ENCODE data around the gene ALDOC. TPM values are rescaled to one million over a fixed set of nuclear protein-coding genes. Genes with fewer than 3 reads are reported as not detected.

ALDOC gene
- total RNA-seq, 1 experiment from 2014 or later: 17.7 TPM

GRCh38 chr17:28575126-28575795, 1.4 kb downstream of the ALDOC start:
- no peak overlapping the region for H3K27ac Mint-ChIP-seq (ENCODE audit: unreplicated experiment)
- ChIA-PET POLR2A (no interaction called here), CTCF (no interaction called here)
- H3K9me3 Mint-ChIP-seq (ENCODE audit: unreplicated experiment): no peaks in the 10 kb centered on the region
- Histone ChIP-seq H3K4me1 (peaks cover 25% of the 10 kb centered on the region), H3K9me3 (no peaks in the 10 kb centered on the region), H3K4me3 (ENCODE audit: low read depth, low read length) (no peak overlapping the region), H3K27me3 (replicated peaks; ENCODE audit: control insufficient read depth, insufficient read depth, low read length) (no peaks in the 10 kb centered on the region), H3K36me3 (ENCODE audit: control insufficient read depth, insufficient read depth, low read length) (peaks cover 4% of the 10 kb centered on the region)
- intact Hi-C loops (cut with micrococcal nuclease; ENCODE audit: unreplicated experiment): loop anchor here (10.0 kb wide), 1 partner anchor 240 kb away; the partner anchor contains the start of genes IFT20 and TNFAIP1
- DNase-seq: no peak
- no peaks in the 10 kb centered on the region for H3K27me3 Mint-ChIP-seq (ENCODE audit: insufficient read depth, unreplicated experiment)
- TF ChIP-seq, protein P1, sequence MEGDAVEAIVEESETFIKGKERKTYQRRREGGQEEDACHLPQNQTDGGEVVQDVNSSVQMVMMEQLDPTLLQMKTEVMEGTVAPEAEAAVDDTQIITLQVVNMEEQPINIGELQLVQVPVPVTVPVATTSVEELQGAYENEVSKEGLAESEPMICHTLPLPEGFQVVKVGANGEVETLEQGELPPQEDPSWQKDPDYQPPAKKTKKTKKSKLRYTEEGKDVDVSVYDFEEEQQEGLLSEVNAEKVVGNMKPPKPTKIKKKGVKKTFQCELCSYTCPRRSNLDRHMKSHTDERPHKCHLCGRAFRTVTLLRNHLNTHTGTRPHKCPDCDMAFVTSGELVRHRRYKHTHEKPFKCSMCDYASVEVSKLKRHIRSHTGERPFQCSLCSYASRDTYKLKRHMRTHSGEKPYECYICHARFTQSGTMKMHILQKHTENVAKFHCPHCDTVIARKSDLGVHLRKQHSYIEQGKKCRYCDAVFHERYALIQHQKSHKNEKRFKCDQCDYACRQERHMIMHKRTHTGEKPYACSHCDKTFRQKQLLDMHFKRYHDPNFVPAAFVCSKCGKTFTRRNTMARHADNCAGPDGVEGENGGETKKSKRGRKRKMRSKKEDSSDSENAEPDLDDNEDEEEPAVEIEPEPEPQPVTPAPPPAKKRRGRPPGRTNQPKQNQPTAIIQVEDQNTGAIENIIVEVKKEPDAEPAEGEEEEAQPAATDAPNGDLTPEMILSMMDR (IDR thresholded peaks at IDR 0.05; ENCODE audit: insufficient read depth in 1 of 2, low read depth in 1 of 2, low read length in 1 of 2, severe bottlenecking in 1 of 2, unreplicated experiment in 1 of 2): no peak
- H3K36me3 Mint-ChIP-seq (ENCODE audit: insufficient read depth, unreplicated experiment): peaks cover 12% of the 10 kb centered on the region
- peaks cover 20% of the 10 kb centered on the region for H3K4me1 Mint-ChIP-seq (ENCODE audit: low read depth, unreplicated experiment)
- no peak overlapping the region for H3K4me3 Mint-ChIP-seq (ENCODE audit: unreplicated experiment)
- BruUV-seq (replicated peaks): no TSS peak

DNA sequence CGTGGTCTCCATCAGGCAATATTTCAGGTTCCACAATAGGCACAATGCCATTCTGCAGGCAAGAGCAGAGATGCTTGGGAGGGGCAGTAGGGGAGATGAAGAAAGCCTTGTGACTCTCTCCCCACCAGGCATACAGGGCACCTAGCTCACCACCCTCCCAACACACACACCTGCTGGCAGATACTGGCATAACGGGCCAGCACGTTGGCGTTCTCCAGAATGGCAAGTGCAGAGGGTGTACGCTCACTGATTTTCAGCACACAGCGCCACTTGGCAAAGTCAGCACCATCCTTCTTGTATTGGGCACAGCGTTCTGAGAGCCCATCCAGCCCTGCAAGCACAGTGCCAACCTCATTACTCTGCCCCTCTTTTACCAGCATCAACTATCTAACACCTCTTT, 2.2 kb downstream of the ALDOC start:
- H3K4me1 Mint-ChIP-seq (ENCODE audit: low read depth, unreplicated experiment): peaks cover 20% of the 10 kb centered on the region
- Histone ChIP-seq H3K36me3 (ENCODE audit: control insufficient read depth, insufficient read depth, low read length) (peaks cover 2% of the 10 kb centered on the region; the same call in 1 of the 2 replicates), H3K9me3 (no peaks in the 10 kb centered on the region), H3K27me3 (replicated peaks; ENCODE audit: control insufficient read depth, insufficient read depth, low read length) (no peaks in the 10 kb centered on the region), H3K4me3 (ENCODE audit: low read depth, low read length) (no peak overlapping the region), H3K4me1 (peaks cover 32% of the 10 kb centered on the region)
- DNase-seq: no peak
- POLR2A ChIA-PET: no interaction called here
- H3K27me3 Mint-ChIP-seq (ENCODE audit: insufficient read depth, unreplicated experiment): no peaks in the 10 kb centered on the region
- H3K36me3 Mint-ChIP-seq (ENCODE audit: insufficient read depth, unreplicated experiment): peaks cover 12% of the 10 kb centered on the region
- CTCF ChIA-PET: no interaction called here
- no peak overlapping the region for H3K4me3 Mint-ChIP-seq (ENCODE audit: unreplicated experiment)
- TF ChIP-seq, protein P1 (IDR thresholded peaks at IDR 0.05; ENCODE audit: insufficient read depth in 1 of 2, low read depth in 1 of 2, low read length in 1 of 2, severe bottlenecking in 1 of 2, unreplicated experiment in 1 of 2): peak in 1 of 2 experiments; percentile 23
- intact Hi-C loops (cut with micrococcal nuclease; ENCODE audit: unreplicated experiment): loop anchor here (10.0 kb wide), 1 partner anchor 240 kb away; the partner anchor contains the start of genes IFT20 and TNFAIP1
- BruUV-seq (replicated peaks): no TSS peak
- no peak overlapping the region for H3K27ac Mint-ChIP-seq (ENCODE audit: unreplicated experiment)
- no peaks in the 10 kb centered on the region for H3K9me3 Mint-ChIP-seq (ENCODE audit: unreplicated experiment)

DNA sequence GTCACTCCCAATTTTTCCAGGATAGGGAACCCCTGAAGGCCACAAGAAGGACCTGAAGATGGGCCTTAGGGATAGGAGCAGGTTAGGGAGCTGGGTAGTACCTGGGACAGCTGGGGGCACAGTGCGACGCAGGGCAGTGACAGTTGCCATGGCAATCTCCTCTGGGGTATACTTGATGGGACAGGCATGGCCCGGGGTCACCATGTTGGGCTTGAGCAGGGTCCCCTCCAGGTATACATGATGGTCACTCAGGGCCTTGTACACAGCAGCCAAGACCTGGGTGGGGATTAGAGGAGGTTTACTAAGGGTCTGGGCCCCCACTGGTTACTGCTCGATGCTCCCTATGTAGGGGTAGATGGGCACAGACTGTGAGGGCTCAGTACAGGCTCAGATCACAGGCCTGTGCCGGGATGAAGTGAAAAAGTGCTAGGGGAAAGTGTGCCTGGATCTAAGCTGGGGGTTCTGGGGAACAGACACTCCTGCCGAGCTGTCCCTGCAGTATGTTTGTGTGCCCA, 2.7 kb downstream of the ALDOC start:
- peaks cover 12% of the 10 kb centered on the region for H3K36me3 Mint-ChIP-seq (ENCODE audit: insufficient read depth, unreplicated experiment)
- ChIA-PET CTCF (no interaction called here), POLR2A (no interaction called here)
- no peaks in the 10 kb centered on the region for H3K9me3 ChIP-seq
- peaks cover 32% of the 10 kb centered on the region for H3K4me1 ChIP-seq
- peaks cover 1% of the 10 kb centered on the region; the same call in 1 of the 2 replicates for H3K36me3 ChIP-seq (ENCODE audit: control insufficient read depth, insufficient read depth, low read length)
- no peaks in the 10 kb centered on the region for H3K27me3 Mint-ChIP-seq (ENCODE audit: insufficient read depth, unreplicated experiment)
- no peaks in the 10 kb centered on the region for H3K27me3 ChIP-seq (replicated peaks; ENCODE audit: control insufficient read depth, insufficient read depth, low read length)
- TF ChIP-seq, protein P1 (IDR thresholded peaks at IDR 0.05; ENCODE audit: insufficient read depth in 1 of 2, low read depth in 1 of 2, low read length in 1 of 2, severe bottlenecking in 1 of 2, unreplicated experiment in 1 of 2): no peak
- peaks cover 20% of the 10 kb centered on the region for H3K4me1 Mint-ChIP-seq (ENCODE audit: low read depth, unreplicated experiment)
- BruUV-seq (replicated peaks): no TSS peak
- no peak overlapping the region for H3K27ac Mint-ChIP-seq (ENCODE audit: unreplicated experiment)
- DNase-seq: no peak
- no peak overlapping the region for H3K4me3 ChIP-seq (ENCODE audit: low read depth, low read length)
- H3K4me3 Mint-ChIP-seq (ENCODE audit: unreplicated experiment): no peak overlapping the region
- H3K9me3 Mint-ChIP-seq (ENCODE audit: unreplicated experiment): no peaks in the 10 kb centered on the region
- intact Hi-C loops (cut with micrococcal nuclease; ENCODE audit: unreplicated experiment): loop anchor here (10.0 kb wide), 1 partner anchor 239 kb away; the partner anchor contains the start of genes IFT20 and TNFAIP1

Data from Caco-2 (cell line).